A673 (cell line): Measurements from ENCODE around the gene BUB3. TPM values are rescaled to one million over a fixed set of nuclear protein-coding genes. Genes with fewer than 3 reads are reported as not detected.
"Not testable (repeated sequence)": the region's sequence is repeated elsewhere in the genome, so short reads cannot be mapped to it uniquely, and the experiment has no call there.

Experiments used
- BruUV-seq: library from RNA; stranded (reverse); fragments of 400-500 nt; replicated peaks from 2 replicates; lab custom pipeline; 2021; lab: Mats Ljungman, UMichigan
- CTCF ChIA-PET: fragments of 300-600 bp; sonication (Branson Sonifier 250); formaldehyde crosslinking; loops from one replicate; lab custom pipeline; 2022; ENCODE audit warnings: antibody characterized with exemption; lab: Charles Lee
- POLR2A ChIA-PET: fragments of 300-600 bp; sonication (Branson Sonifier 250); formaldehyde crosslinking; loops from one replicate; lab custom pipeline; 2022; ENCODE audit warnings: antibody characterized with exemption; ENCODE audit not compliant: low non-redundant PET; lab: Charles Lee
- DNase-seq: peaks from one replicate; pipeline ENCODE4 v3.0.0-alpha.2; 2015; ENCODE audit warnings: low spot score
- H3K27ac ChIP-seq: fragments of 200-600 bp; sonication (generic); 2 replicates; pipeline ENCODE4 v1.5.1; 2016; ENCODE audit warnings: mixed run types, low read depth, mild to moderate bottlenecking, mixed read lengths, antibody characterized with exemption, low read length; ENCODE audit not compliant: poor library complexity, severe bottlenecking
- H3K27me3 ChIP-seq: fragments of 200-600 bp; sonication (generic); replicated peaks from 2 replicates; pipeline ENCODE4 v1.6.1; 2017; ENCODE audit warnings: mixed run types, low read depth, mild to moderate bottlenecking, mixed read lengths, antibody characterized with exemption, low read length; ENCODE audit not compliant: insufficient read depth, poor library complexity
- H3K36me3 ChIP-seq: fragments of 200-600 bp; sonication (generic); 2 replicates; pipeline ENCODE4 v1.6.1; 2016; ENCODE audit warnings: mixed run types, mild to moderate bottlenecking, mixed read lengths, antibody characterized with exemption, low read length; ENCODE audit not compliant: insufficient read depth, poor library complexity, severe bottlenecking
- H3K4me1 ChIP-seq: fragments of 200-600 bp; sonication (generic); 2 replicates; pipeline ENCODE4 v1.6.1; 2017; ENCODE audit warnings: mixed run types, mild to moderate bottlenecking, mixed read lengths, antibody characterized with exemption, low read length; ENCODE audit not compliant: insufficient read depth, poor library complexity, severe bottlenecking
- H3K4me3 ChIP-seq: fragments of 200-600 bp; sonication (generic); 2 replicates; pipeline ENCODE4 v1.5.1; 2016; ENCODE audit warnings: low read depth, mixed run types, mild to moderate bottlenecking, mixed read lengths, low read length; ENCODE audit not compliant: poor library complexity, severe bottlenecking
- H3K9me3 ChIP-seq: fragments of 200-600 bp; sonication (generic); 2 replicates; pipeline ENCODE4 v1.6.1; 2016; ENCODE audit warnings: mixed run types, low read depth, mild to moderate bottlenecking, mixed read lengths, antibody characterized with exemption, low read length; ENCODE audit not compliant: poor library complexity, severe bottlenecking
- EZH2 ChIP-seq: fragments of 200-600 bp; sonication (generic); IDR thresholded peaks from 2 replicates; pipeline ENCODE4 v1.6.1; 2017; ENCODE audit warnings: borderline replicate concordance, low read depth, mild to moderate bottlenecking, mixed read lengths, antibody characterized with exemption, low read length; ENCODE audit not compliant: poor library complexity, severe bottlenecking
- intact Hi-C: fragments of 100-400 bp; cut with micrococcal nuclease; formaldehyde crosslinking; loops from one replicate; pipeline ENCODE4 v1.10.0; 2022; ENCODE audit not compliant: unreplicated experiment
- total RNA-seq: library from RNA; stranded (reverse); gene quantifications from 2 replicates; pipeline ENCODE4 v1.2.3, GENCODE V29; 2021
- TF ChIP-seq, protein P1 (sequence below): fragments of 300-800, 200-600 bp; sonication (generic); conservative IDR thresholded peaks from 2 replicates; pipeline ENCODE4 v1.5.1; 2017; ENCODE audit warnings: low read depth, mild to moderate bottlenecking, antibody characterized with exemption, low read length, moderate library complexity, mixed read lengths

BUB3 gene
- total RNA-seq, 1 experiment from 2014 or later: 207 TPM

DNA sequence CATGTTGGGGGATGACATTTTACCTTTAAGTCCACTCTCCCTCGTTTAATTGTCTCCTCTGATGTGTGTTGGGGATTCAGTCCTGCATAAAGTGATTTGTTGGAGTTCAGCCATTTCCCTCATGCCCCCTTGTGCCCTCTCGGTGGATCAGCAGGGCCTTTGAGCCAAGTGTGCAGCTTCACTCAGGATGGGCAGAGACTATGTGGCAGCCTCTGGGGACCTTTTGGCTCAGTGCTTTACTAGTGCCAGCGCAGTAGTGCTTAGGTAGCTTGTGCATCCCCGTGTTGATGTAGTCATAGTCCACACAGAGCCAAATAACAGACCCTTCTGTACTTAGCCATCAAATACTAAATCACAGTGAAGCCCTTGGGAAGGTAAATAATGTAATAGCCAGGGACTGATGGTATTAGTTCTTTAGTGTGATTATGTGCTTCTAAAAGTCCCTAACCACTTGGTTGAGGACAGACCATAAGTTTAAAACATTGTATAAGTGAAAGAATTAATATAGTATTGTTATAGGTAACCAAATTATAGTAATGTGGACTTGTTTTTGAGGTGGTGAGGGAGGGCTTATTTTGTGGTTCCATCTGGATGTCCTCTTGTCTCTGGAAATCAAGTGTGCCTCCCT lies 11.4 kb downstream of the BUB3 start:
- ChIA-PET POLR2A (no interaction called here), CTCF (no interaction called here)
- Histone ChIP-seq H3K9me3 (no peaks in the 10 kb centered on the region), H3K4me3 (no peak overlapping the region), H3K27me3 (no peaks in the 10 kb centered on the region), H3K36me3 (peaks cover 77% of the 10 kb centered on the region), H3K4me1 (no peaks in the 10 kb centered on the region), H3K27ac (no peak overlapping the region)
- intact Hi-C loops: no loop called here
- no peak for TF ChIP-seq EZH2
- no peak for DNase-seq
- no TSS peak for BruUV-seq

DNA sequence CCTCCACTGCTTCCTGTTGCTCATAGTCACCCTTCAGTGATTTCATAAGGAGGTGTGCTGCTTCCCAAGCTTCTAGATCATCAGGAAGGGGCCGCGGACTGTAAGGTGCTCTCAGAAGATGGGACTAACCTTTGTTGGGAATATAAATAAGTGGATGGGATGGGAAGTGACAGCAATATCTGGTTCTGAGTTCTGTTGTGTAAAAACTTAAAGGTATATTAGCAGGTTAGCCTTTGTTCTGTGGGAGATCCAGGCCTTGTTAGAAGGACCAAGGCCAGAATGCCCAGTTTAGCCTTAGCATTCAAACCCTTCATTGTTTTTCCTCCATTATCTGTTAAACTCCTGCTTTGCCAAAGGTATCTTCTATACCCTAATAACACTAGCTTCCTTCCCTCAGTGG lies 12.4 kb downstream of the BUB3 start:
- no peaks in the 10 kb centered on the region for H3K4me1 ChIP-seq
- no peaks in the 10 kb centered on the region for H3K9me3 ChIP-seq
- no peak for TF ChIP-seq EZH2
- TF ChIP-seq, protein P1, sequence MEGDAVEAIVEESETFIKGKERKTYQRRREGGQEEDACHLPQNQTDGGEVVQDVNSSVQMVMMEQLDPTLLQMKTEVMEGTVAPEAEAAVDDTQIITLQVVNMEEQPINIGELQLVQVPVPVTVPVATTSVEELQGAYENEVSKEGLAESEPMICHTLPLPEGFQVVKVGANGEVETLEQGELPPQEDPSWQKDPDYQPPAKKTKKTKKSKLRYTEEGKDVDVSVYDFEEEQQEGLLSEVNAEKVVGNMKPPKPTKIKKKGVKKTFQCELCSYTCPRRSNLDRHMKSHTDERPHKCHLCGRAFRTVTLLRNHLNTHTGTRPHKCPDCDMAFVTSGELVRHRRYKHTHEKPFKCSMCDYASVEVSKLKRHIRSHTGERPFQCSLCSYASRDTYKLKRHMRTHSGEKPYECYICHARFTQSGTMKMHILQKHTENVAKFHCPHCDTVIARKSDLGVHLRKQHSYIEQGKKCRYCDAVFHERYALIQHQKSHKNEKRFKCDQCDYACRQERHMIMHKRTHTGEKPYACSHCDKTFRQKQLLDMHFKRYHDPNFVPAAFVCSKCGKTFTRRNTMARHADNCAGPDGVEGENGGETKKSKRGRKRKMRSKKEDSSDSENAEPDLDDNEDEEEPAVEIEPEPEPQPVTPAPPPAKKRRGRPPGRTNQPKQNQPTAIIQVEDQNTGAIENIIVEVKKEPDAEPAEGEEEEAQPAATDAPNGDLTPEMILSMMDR: no peak
- no peak overlapping the region for H3K27ac ChIP-seq
- H3K4me3 ChIP-seq: no peak overlapping the region
- intact Hi-C loops: no loop called here
- H3K36me3 ChIP-seq: peaks cover 66% of the 10 kb centered on the region
- no peaks in the 10 kb centered on the region for H3K27me3 ChIP-seq
- no peak for DNase-seq
- CTCF ChIA-PET: no interaction called here
- POLR2A ChIA-PET: no interaction called here
- BruUV-seq: no TSS peak

GRCh38 chr10:123170961-123171360 lies 16.8 kb downstream of the BUB3 start:
- no TSS peak for BruUV-seq
- ChIA-PET CTCF (no interaction called here), POLR2A (no interaction called here)
- H3K9me3 ChIP-seq: no peaks in the 10 kb centered on the region
- DNase-seq: no peak
- no peaks in the 10 kb centered on the region for H3K4me1 ChIP-seq
- intact Hi-C loops: no loop called here
- no peak overlapping the region for H3K4me3 ChIP-seq
- H3K36me3 ChIP-seq: peaks cover 23% of the 10 kb centered on the region
- H3K27me3 ChIP-seq: no peaks in the 10 kb centered on the region
- H3K27ac ChIP-seq: no peak overlapping the region
- no peak for TF ChIP-seq EZH2
- TF ChIP-seq, protein P1: no peak

GRCh38 chr10:123171616-123172015 lies 17.4 kb downstream of the BUB3 start:
- H3K27me3 ChIP-seq, POLR2A ChIA-PET, CTCF ChIA-PET, H3K4me3 ChIP-seq, H3K4me1 ChIP-seq, intact Hi-C loops, H3K27ac ChIP-seq, DNase-seq, BruUV-seq, H3K9me3 ChIP-seq: not testable (repeated sequence)
- peaks cover 16% of the 10 kb centered on the region for H3K36me3 ChIP-seq
